Gastrocnemius medialis (tissue), 4 donors: ENCODE results near the gene BAAT.

Experiments
- CTCF ChIP-seq, 5 experiments: fragments of 450-650 bp in 3 of 5; fragments of 200-600 bp in 2 of 5; sonication (generic) in 2 of 5; IDR thresholded peaks in 4 of 5; conservative IDR thresholded peaks in 1 of 5; 1 replicate in 4 of 5; 2 replicates in 1 of 5; pipeline ENCODE4 v1.5.1; 2016 to 2019; ENCODE audit warnings: antibody characterized with exemption in 5 of 5, mild to moderate bottlenecking in 3 of 5, moderate library complexity in 3 of 5
- POLR2A ChIP-seq, 2 donors: fragments of 450-650 bp; IDR thresholded peaks; one replicate each; pipeline ENCODE4 v1.6.1; 2017; ENCODE audit warnings: antibody characterized with exemption in 2 of 2, mild to moderate bottlenecking in 2 of 2, moderate library complexity in 2 of 2

- TF ChIP-seq CTCF (IDR thresholded peaks at IDR 0.05 in 4 of 5, conservative IDR thresholded peaks at IDR 0.05 in 1 of 5) = no peak
- no peak for TF ChIP-seq POLR2A (IDR thresholded peaks at IDR 0.05)
These were observed 25.1 kb downstream of the BAAT start for GRCh38 chr9:101359679-101360078.
